HepG2 (cell line): ENCODE data around the gene CDCA5. TPM values are rescaled to one million over a fixed set of nuclear protein-coding genes. Genes with fewer than 3 reads are reported as not detected.

ENCODE experiments used
- CTCF ChIP-seq: sonication (generic); formaldehyde crosslinking; IDR thresholded peaks from 2 replicates; pipeline ENCODE4 v1.5.0; 2020; ENCODE audit warnings: mild to moderate bottlenecking, missing genetic modification reagents, moderate library complexity
- HCFC1 ChIP-seq: fragments of 150-350 bp; IDR thresholded peaks from 2 replicates; pipeline ENCODE4 v1.6.1; 2014; ENCODE audit warnings: low read depth, low read length
- HNF4A ChIP-seq: sonication (generic); formaldehyde crosslinking; IDR thresholded peaks from 2 replicates; pipeline ENCODE4 v1.4.0; 2020; ENCODE audit warnings: missing genetic modification reagents
- HOXA3 ChIP-seq: sonication (generic); formaldehyde crosslinking; IDR thresholded peaks from 2 replicates; pipeline ENCODE4 v1.5.0; 2020; ENCODE audit warnings: missing genetic modification reagents
- KLF15 ChIP-seq: sonication (generic); formaldehyde crosslinking; IDR thresholded peaks from 2 replicates; pipeline ENCODE4 v1.8.1; 2023; ENCODE audit warnings: borderline replicate concordance, mild to moderate bottlenecking, inconsistent platforms, missing genetic modification reagents, mixed read lengths
- NFKB2 ChIP-seq: sonication (generic); formaldehyde crosslinking; IDR thresholded peaks from 2 replicates; pipeline ENCODE4 v1.4.0; 2020; ENCODE audit warnings: missing genetic modification reagents, borderline replicate concordance
- RCOR2 ChIP-seq: IDR thresholded peaks from 2 replicates; pipeline ENCODE4 v1.6.1; 2016; ENCODE audit warnings: missing biosample characterization, missing genetic modification reagents
- SALL1 ChIP-seq: sonication (generic); formaldehyde crosslinking; IDR thresholded peaks from 2 replicates; pipeline ENCODE4 v1.8.0; 2022; ENCODE audit warnings: mild to moderate bottlenecking, missing genetic modification reagents
- SIN3B ChIP-seq: fragments of 150-350 bp; IDR thresholded peaks from 2 replicates; pipeline ENCODE4 v1.6.1; 2014; ENCODE audit warnings: low read length
- ZFY ChIP-seq: sonication (generic); formaldehyde crosslinking; IDR thresholded peaks from 2 replicates; pipeline ENCODE4 v1.4.0; 2020; ENCODE audit warnings: missing genetic modification reagents
- ZNF251 ChIP-seq: sonication (generic); formaldehyde crosslinking; IDR thresholded peaks from 2 replicates; pipeline ENCODE4 v1.9.0; 2021; ENCODE audit warnings: mild to moderate bottlenecking, missing genetic modification reagents
- ZNF383 ChIP-seq: sonication (generic); formaldehyde crosslinking; IDR thresholded peaks from 2 replicates; pipeline ENCODE4 v1.4.0; 2020; ENCODE audit warnings: missing genetic modification reagents, mild to moderate bottlenecking, borderline replicate concordance
- ZNF501 ChIP-seq: sonication (generic); formaldehyde crosslinking; IDR thresholded peaks from 2 replicates; pipeline ENCODE4 v1.5.1; 2020; ENCODE audit warnings: mild to moderate bottlenecking, moderate library complexity, missing genetic modification reagents
- ZNF574 ChIP-seq: sonication (generic); formaldehyde crosslinking; IDR thresholded peaks from 2 replicates; pipeline ENCODE4 v1.4.0; 2020; ENCODE audit warnings: missing genetic modification reagents
- ZNF878 ChIP-seq: sonication (generic); formaldehyde crosslinking; IDR thresholded peaks from 2 replicates; pipeline ENCODE4 v1.8.1; 2023; ENCODE audit warnings: mild to moderate bottlenecking, missing genetic modification reagents, moderate library complexity
- ZSCAN21 ChIP-seq: sonication (generic); formaldehyde crosslinking; IDR thresholded peaks from 2 replicates; pipeline ENCODE4 v1.8.0; 2022; ENCODE audit warnings: mild to moderate bottlenecking, missing genetic modification reagents, moderate library complexity, borderline replicate concordance
- polyA plus RNA-seq, 8 experiments: library from polyadenylated mRNA; depleted of rRNA in 3 of 8; stranded (reverse) in 7 of 8; unstranded in 1 of 8; fragments of >200 nt; fragmentation: Illumina TruSeq in 4 of 8; extraction: Trizol in 4 of 8; gene quantifications; 2 replicates each; pipeline versions ENCODE4 v1.2.1 to v1.2.3, GENCODE V29; 2011 to 2016; ENCODE audit warnings: low read depth in 4 of 8, missing spikeins in 1 of 8, mixed read lengths in 1 of 8; ENCODE audit not compliant: insufficient read depth in 1 of 8
- total RNA-seq, 5 experiments: library from RNA; depleted of rRNA; stranded (reverse); fragments of >200 nt; fragmentation: Illumina TruSeq; extraction: Trizol; gene quantifications; 2 replicates each; pipeline ENCODE4 v1.2.3, GENCODE V29; 2016; ENCODE audit warnings: low read depth in 1 of 5
- TF ChIP-seq, protein P1 (sequence below): IDR thresholded peaks from 2 replicates; pipeline ENCODE4 v1.6.1; 2016; ENCODE audit warnings: missing genetic modification reagents, missing compliant biosample characterization
- TF ChIP-seq, protein P2 (sequence below): sonication (generic); formaldehyde crosslinking; IDR thresholded peaks from 2 replicates; pipeline ENCODE4 v1.5.1; 2020; ENCODE audit warnings: mild to moderate bottlenecking, missing genetic modification reagents, moderate library complexity
- TF ChIP-seq, protein P3 (sequence below): sonication (generic); formaldehyde crosslinking; IDR thresholded peaks from 2 replicates; pipeline ENCODE4 v1.5.0; 2020; ENCODE audit warnings: mild to moderate bottlenecking, missing genetic modification reagents, borderline replicate concordance

CDCA5 gene
- total and polyA plus RNA-seq, 2 of the 13 experiments (the other 11 are each of a cell fraction or from before 2014, with no cell fraction given), result 13.5 to 50.6 TPM

- no peak for TF ChIP-seq SIN3B
- TF ChIP-seq KLF15, result no peak
- TF ChIP-seq RCOR2 (CRISPR knock-in tag), result no peak
- TF ChIP-seq ZNF574 (CRISPR knock-in tag), result peak; percentile 25; the same call in 1 of the 2 replicates
- TF ChIP-seq ZNF251 (CRISPR knock-in tag), result no peak
- TF ChIP-seq, protein P1, sequence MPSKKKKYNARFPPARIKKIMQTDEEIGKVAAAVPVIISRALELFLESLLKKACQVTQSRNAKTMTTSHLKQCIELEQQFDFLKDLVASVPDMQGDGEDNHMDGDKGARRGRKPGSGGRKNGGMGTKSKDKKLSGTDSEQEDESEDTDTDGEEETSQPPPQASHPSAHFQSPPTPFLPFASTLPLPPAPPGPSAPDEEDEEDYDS, result no peak
- no peak for TF ChIP-seq ZSCAN21 (CRISPR knock-in tag)
- no peak for TF ChIP-seq HCFC1
- TF ChIP-seq, protein P2, sequence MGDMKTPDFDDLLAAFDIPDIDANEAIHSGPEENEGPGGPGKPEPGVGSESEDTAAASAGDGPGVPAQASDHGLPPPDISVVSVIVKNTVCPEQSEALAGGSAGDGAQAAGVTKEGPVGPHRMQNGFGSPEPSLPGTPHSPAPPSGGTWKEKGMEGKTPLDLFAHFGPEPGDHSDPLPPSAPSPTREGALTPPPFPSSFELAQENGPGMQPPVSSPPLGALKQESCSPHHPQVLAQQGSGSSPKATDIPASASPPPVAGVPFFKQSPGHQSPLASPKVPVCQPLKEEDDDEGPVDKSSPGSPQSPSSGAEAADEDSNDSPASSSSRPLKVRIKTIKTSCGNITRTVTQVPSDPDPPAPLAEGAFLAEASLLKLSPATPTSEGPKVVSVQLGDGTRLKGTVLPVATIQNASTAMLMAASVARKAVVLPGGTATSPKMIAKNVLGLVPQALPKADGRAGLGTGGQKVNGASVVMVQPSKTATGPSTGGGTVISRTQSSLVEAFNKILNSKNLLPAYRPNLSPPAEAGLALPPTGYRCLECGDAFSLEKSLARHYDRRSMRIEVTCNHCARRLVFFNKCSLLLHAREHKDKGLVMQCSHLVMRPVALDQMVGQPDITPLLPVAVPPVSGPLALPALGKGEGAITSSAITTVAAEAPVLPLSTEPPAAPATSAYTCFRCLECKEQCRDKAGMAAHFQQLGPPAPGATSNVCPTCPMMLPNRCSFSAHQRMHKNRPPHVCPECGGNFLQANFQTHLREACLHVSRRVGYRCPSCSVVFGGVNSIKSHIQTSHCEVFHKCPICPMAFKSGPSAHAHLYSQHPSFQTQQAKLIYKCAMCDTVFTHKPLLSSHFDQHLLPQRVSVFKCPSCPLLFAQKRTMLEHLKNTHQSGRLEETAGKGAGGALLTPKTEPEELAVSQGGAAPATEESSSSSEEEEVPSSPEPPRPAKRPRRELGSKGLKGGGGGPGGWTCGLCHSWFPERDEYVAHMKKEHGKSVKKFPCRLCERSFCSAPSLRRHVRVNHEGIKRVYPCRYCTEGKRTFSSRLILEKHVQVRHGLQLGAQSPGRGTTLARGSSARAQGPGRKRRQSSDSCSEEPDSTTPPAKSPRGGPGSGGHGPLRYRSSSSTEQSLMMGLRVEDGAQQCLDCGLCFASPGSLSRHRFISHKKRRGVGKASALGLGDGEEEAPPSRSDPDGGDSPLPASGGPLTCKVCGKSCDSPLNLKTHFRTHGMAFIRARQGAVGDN (CRISPR knock-in tag), result peak; percentile 36; the same call in 1 of the 2 replicates
- no peak for TF ChIP-seq ZNF878 (CRISPR knock-in tag)
- no peak for TF ChIP-seq ZNF383 (CRISPR knock-in tag)
- TF ChIP-seq CTCF (CRISPR knock-in tag), result peak; percentile 71
- peak; percentile 31; the same call in 1 of the 2 replicates for TF ChIP-seq NFKB2 (CRISPR knock-in tag)
- peak; percentile 37; the same call in 1 of the 2 replicates for TF ChIP-seq HOXA3
- peak; percentile 15; the same call in 1 of the 2 replicates for TF ChIP-seq ZNF501
- 0 out of 2 replicates have a peak, but pooled peaks have one; percentile 21 for TF ChIP-seq SALL1 (CRISPR knock-in tag)
- TF ChIP-seq, protein P3, sequence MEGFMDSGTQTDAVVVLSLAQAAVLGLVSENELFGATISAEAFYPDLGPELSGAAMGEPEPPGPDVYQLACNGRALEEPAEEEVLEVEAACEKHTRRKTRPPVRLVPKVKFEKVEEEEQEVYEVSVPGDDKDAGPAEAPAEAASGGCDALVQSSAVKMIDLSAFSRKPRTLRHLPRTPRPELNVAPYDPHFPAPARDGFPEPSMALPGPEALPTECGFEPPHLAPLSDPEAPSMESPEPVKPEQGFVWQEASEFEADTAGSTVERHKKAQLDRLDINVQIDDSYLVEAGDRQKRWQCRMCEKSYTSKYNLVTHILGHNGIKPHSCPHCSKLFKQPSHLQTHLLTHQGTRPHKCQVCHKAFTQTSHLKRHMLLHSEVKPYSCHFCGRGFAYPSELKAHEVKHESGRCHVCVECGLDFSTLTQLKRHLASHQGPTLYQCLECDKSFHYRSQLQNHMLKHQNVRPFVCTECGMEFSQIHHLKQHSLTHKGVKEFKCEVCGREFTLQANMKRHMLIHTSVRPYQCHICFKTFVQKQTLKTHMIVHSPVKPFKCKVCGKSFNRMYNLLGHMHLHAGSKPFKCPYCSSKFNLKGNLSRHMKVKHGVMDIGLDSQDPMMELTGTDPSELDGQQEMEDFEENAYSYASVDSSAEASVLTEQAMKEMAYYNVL (CRISPR knock-in tag), result no peak
- 0 out of 2 replicates have a peak, but pooled peaks have one; percentile 15 for TF ChIP-seq ZFY
- TF ChIP-seq HNF4A, result 0 out of 2 replicates have a peak, but pooled peaks have one; percentile 10
Observed at GRCh38 chr11:65060913-65061408, 22.9 kb downstream of the CDCA5 start (continued).
